ENCODE measurements around the gene PRSS22.

- TF ChIP-seq CTCF (IDR thresholded peaks at IDR 0.05) (no peak), POLR2A (IDR thresholded peaks at IDR 0.05) (no peak)
Observed at GRCh38 chr16:2836646-2837508, 21.1 kb downstream of the PRSS22 start.
